ENCODE measurements around the gene LCN1. TPM values are rescaled to one million over a fixed set of nuclear protein-coding genes. Genes with fewer than 3 reads are reported as not detected.

Gene LCN1
- total RNA-seq, 2 experiments from 2014 or later, result 0.29 TPM; not detected in 1

GRCh38 chr9:135566552-135566951, 45.3 kb downstream of the LCN1 start:
- CTCF ChIA-PET, result interaction anchor here (0.5 kb wide), 1 partner anchor 1268 kb away, joined by 3 read pairs; no protein-coding TSS in a partner anchor

GRCh38 chr9:135567311-135567710, 46.1 kb downstream of the LCN1 start:
- Mint-ChIP-seq H3K27me3 (ENCODE audit: low read depth) (peaks cover 19% of the 10 kb centered on the region), H3K36me3 (ENCODE audit: low read depth) (no peaks in the 10 kb centered on the region), H3K4me1 (ENCODE audit: low read depth) (no peaks in the 10 kb centered on the region), H3K4me3 (no peak overlapping the region), H3K9me3 (peaks cover 7% of the 10 kb centered on the region), H3K27ac (no peak overlapping the region)
- no peak for DNase-seq
- CTCF ChIA-PET, result interaction anchor here (0.5 to 0.7 kb wide), 2 partner anchors 29 to 1269 kb away, joined by 3 read pairs; no protein-coding TSS in a partner anchor
- intact Hi-C loops (cut with micrococcal nuclease), result no loop called here

More at GRCh38 chr9:135566552-135566951, 45.3 kb downstream of the LCN1 start:
- peaks cover 7% of the 10 kb centered on the region for H3K9me3 Mint-ChIP-seq
- no peaks in the 10 kb centered on the region for H3K36me3 Mint-ChIP-seq (ENCODE audit: low read depth)
- intact Hi-C loops (cut with micrococcal nuclease), result no loop called here
- H3K27ac Mint-ChIP-seq, result no peak overlapping the region
- H3K4me3 Mint-ChIP-seq, result no peak overlapping the region
- no peak for DNase-seq
- no peaks in the 10 kb centered on the region for H3K4me1 Mint-ChIP-seq (ENCODE audit: low read depth)
- H3K27me3 Mint-ChIP-seq (ENCODE audit: low read depth), result peaks cover 19% of the 10 kb centered on the region

- DNase-seq, result no peak
- H3K9me3 Mint-ChIP-seq, result peaks cover 7% of the 10 kb centered on the region
- peaks cover 19% of the 10 kb centered on the region for H3K27me3 Mint-ChIP-seq (ENCODE audit: low read depth)
- no peaks in the 10 kb centered on the region for H3K36me3 Mint-ChIP-seq (ENCODE audit: low read depth)
- H3K27ac Mint-ChIP-seq, result no peak overlapping the region
- intact Hi-C loops (cut with micrococcal nuclease), result no loop called here
- no peak overlapping the region for H3K4me3 Mint-ChIP-seq
- CTCF ChIA-PET, result no interaction called here
- no peaks in the 10 kb centered on the region for H3K4me1 Mint-ChIP-seq (ENCODE audit: low read depth)
Observed at GRCh38 chr9:135568026-135568425, 46.8 kb downstream of the LCN1 start.

GRCh38 chr9:135570456-135570855, 49.2 kb downstream of the LCN1 start:
- Mint-ChIP-seq H3K36me3 (ENCODE audit: low read depth) (no peaks in the 10 kb centered on the region), H3K4me3 (no peak overlapping the region), H3K27me3 (ENCODE audit: low read depth) (peaks cover 14% of the 10 kb centered on the region), H3K4me1 (ENCODE audit: low read depth) (no peaks in the 10 kb centered on the region), H3K27ac (no peak overlapping the region), H3K9me3 (peaks cover 7% of the 10 kb centered on the region)
- intact Hi-C loops (cut with micrococcal nuclease), result no loop called here
- CTCF ChIA-PET, result no interaction called here
- no peak for DNase-seq

GRCh38 chr9:135572233-135572632, 51.0 kb downstream of the LCN1 start:
- Mint-ChIP-seq H3K27me3 (ENCODE audit: low read depth) (peaks cover 5% of the 10 kb centered on the region), H3K4me3 (no peak overlapping the region), H3K9me3 (peaks cover 7% of the 10 kb centered on the region), H3K36me3 (ENCODE audit: low read depth) (no peaks in the 10 kb centered on the region), H3K4me1 (ENCODE audit: low read depth) (no peaks in the 10 kb centered on the region), H3K27ac (no peak overlapping the region)
- no peak for DNase-seq
- intact Hi-C loops (cut with micrococcal nuclease), result no loop called here
- CTCF ChIA-PET, result no interaction called here

GRCh38 chr9:135573124-135573523, 51.9 kb downstream of the LCN1 start:
- peaks cover 7% of the 10 kb centered on the region for H3K9me3 Mint-ChIP-seq
- H3K36me3 Mint-ChIP-seq (ENCODE audit: low read depth), result no peaks in the 10 kb centered on the region
- no peak overlapping the region for H3K27ac Mint-ChIP-seq
- CTCF ChIA-PET, result no interaction called here
- no peaks in the 10 kb centered on the region for H3K4me1 Mint-ChIP-seq (ENCODE audit: low read depth)
- peaks cover 5% of the 10 kb centered on the region for H3K27me3 Mint-ChIP-seq (ENCODE audit: low read depth)
- DNase-seq, result no peak
- no peak overlapping the region for H3K4me3 Mint-ChIP-seq
- intact Hi-C loops (cut with micrococcal nuclease), result no loop called here

- no peak for DNase-seq
- CTCF ChIA-PET, result no interaction called here
- intact Hi-C loops (cut with micrococcal nuclease), result no loop called here
- Mint-ChIP-seq H3K27me3 (ENCODE audit: low read depth) (peaks cover 2% of the 10 kb centered on the region), H3K4me1 (ENCODE audit: low read depth) (no peaks in the 10 kb centered on the region), H3K36me3 (ENCODE audit: low read depth) (no peaks in the 10 kb centered on the region), H3K9me3 (peaks cover 2% of the 10 kb centered on the region), H3K27ac (no peak overlapping the region), H3K4me3 (no peak overlapping the region)
Observed at GRCh38 chr9:135574331-135574730, 53.1 kb downstream of the LCN1 start.

- Mint-ChIP-seq H3K4me1 (ENCODE audit: low read depth) (no peaks in the 10 kb centered on the region), H3K4me3 (no peak overlapping the region), H3K27ac (no peak overlapping the region), H3K36me3 (ENCODE audit: low read depth) (no peaks in the 10 kb centered on the region), H3K9me3 (no peaks in the 10 kb centered on the region), H3K27me3 (ENCODE audit: low read depth) (no peaks in the 10 kb centered on the region)
- CTCF ChIA-PET, result no interaction called here
- no peak for DNase-seq
- intact Hi-C loops (cut with micrococcal nuclease), result no loop called here
Observed at GRCh38 chr9:135574943-135575342, 53.7 kb downstream of the LCN1 start.

Other genes starting within 250 kb of the LCN1 start
- under 1 TPM; 0.29 to 0.32 TPM for gene PPP1R26, start 41.7 kb upstream of the LCN1 start, total RNA-seq
- gene MRPS2, start 20.8 kb upstream of the LCN1 start, total RNA-seq, result 10 to 100 TPM; 36.9 to 40.7 TPM
- gene OBP2A, start 24.7 kb downstream of the LCN1 start, total RNA-seq, result not detected
- not detected for gene PAEP, start 40.3 kb downstream of the LCN1 start, total RNA-seq
- not detected for gene GLT6D1, start 118.1 kb downstream of the LCN1 start, total RNA-seq
- not detected for gene LCN9, start 141.9 kb downstream of the LCN1 start, total RNA-seq
- gene SOHLH1, start 178.0 kb downstream of the LCN1 start, total RNA-seq, result not detected
- not detected for gene KCNT1, start 180.7 kb downstream of the LCN1 start, total RNA-seq